Neural cell (in vitro differentiated cells): Measurements from ENCODE around the gene MPND.

Experiments used
- TAF1 ChIP-seq: IDR thresholded peaks from 2 replicates; pipeline ENCODE4 v1.6.1; 2012; ENCODE audit warnings: low read depth
- TF ChIP-seq, protein P1 (sequence below): fragments of 450-650 bp; IDR thresholded peaks from 2 replicates; pipeline ENCODE4 v1.5.1; 2014; ENCODE audit warnings: antibody characterized with exemption, mild to moderate bottlenecking, moderate library complexity; ENCODE audit not compliant: poor library complexity, severe bottlenecking

GRCh38 chr19:4319067-4319718, 24.2 kb upstream of the MPND start:
- TF ChIP-seq TAF1, result no peak
- TF ChIP-seq, protein P1, sequence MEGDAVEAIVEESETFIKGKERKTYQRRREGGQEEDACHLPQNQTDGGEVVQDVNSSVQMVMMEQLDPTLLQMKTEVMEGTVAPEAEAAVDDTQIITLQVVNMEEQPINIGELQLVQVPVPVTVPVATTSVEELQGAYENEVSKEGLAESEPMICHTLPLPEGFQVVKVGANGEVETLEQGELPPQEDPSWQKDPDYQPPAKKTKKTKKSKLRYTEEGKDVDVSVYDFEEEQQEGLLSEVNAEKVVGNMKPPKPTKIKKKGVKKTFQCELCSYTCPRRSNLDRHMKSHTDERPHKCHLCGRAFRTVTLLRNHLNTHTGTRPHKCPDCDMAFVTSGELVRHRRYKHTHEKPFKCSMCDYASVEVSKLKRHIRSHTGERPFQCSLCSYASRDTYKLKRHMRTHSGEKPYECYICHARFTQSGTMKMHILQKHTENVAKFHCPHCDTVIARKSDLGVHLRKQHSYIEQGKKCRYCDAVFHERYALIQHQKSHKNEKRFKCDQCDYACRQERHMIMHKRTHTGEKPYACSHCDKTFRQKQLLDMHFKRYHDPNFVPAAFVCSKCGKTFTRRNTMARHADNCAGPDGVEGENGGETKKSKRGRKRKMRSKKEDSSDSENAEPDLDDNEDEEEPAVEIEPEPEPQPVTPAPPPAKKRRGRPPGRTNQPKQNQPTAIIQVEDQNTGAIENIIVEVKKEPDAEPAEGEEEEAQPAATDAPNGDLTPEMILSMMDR, result no peak
